Measurements from ENCODE around the gene BORCS5.

The BORCS5 gene

DNA sequence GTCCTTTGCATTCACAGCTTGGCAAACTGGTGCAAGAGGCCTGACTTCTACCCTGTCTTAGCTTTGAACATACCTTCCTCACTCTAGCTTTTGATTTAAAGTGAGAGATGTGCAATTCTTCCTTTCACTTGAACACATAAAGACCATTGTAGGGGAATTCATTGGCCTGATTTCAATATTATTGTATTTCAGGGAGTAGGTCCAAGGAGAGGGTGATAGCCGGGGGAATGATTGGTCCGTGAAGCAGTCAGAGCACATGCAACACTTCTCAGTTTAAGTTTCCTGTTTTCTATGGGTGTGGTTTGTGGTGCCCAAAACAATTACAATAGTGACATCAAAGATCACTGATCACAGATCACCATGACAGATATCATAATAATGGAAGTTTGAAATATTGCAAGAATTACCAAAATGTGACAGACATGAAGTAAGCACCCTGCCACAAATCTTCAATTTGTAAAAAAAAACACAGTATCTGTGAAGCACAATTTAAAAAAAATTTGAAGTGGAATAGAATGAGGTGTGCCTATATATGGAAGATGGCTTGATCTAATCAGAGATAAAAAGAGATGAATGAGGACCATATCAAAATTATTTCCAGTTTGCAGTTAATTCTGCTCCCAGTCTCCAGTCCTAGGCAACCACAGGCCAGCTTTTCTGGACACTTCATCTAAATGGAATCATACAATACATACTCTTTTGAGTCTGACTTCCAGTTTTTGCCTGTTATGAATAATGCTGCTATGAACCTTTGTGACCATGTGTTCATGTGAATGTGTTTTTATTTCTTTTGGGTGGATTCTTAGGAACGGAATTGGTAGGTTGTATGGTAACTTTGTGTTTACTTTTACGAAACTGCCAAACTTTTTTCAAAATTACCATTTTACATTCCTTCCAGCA lies 23.2 kb downstream of the BORCS5 start:
- TF ChIP-seq TCF12 (IDR thresholded peaks at IDR 0.05; ENCODE audit: low read depth) (no peak), RAD21 (IDR thresholded peaks at IDR 0.05; ENCODE audit: low read depth) (no peak)

- TF ChIP-seq CEBPB (IDR thresholded peaks at IDR 0.05) (no peak), TCF12 (IDR thresholded peaks at IDR 0.05; ENCODE audit: low read depth) (no peak), ZBTB7A (IDR thresholded peaks at IDR 0.05; ENCODE audit: low read depth) (no peak), MAX (IDR thresholded peaks at IDR 0.05) (no peak)
Observed at GRCh38 chr12:12380949-12381593, 24.2 kb downstream of the BORCS5 start.

DNA sequence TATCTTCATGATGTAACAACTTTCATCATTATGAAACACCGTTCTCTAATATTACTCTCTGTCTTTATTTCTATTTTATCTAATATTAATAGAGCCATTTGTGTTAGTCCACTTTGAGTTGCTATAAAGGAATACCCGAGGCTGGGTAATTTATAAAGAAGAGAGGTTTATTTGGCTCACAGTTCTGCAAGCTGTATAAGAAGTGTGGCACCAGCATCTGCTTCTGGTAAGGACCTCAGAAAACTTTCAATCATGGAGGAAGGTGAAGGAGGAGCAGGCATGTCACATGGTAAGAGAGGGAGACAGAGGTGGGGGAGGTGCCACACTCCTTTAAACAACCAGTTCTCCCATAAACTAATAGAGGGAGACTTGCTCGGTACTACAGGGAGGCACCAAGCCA lies 25.1 kb downstream of the BORCS5 start:
- TF ChIP-seq TAF1 (IDR thresholded peaks at IDR 0.05; ENCODE audit: low read depth) = no peak
- no peak for TF ChIP-seq MAX (IDR thresholded peaks at IDR 0.05)
- TF ChIP-seq YY1 (IDR thresholded peaks at IDR 0.05; ENCODE audit: low read depth) = no peak
- no peak for TF ChIP-seq ZBTB7A (IDR thresholded peaks at IDR 0.05; ENCODE audit: low read depth)
- no peak for TF ChIP-seq FOXM1 (IDR thresholded peaks at IDR 0.05; ENCODE audit: borderline replicate concordance, low read depth)
- no peak for TF ChIP-seq NFIC (IDR thresholded peaks at IDR 0.05)
- TF ChIP-seq CREB1 (IDR thresholded peaks at IDR 0.05; ENCODE audit: low read depth) = no peak
- no peak for TF ChIP-seq TEAD4 (IDR thresholded peaks at IDR 0.05)
- no peak for TF ChIP-seq CEBPB (IDR thresholded peaks at IDR 0.05)
- TF ChIP-seq RAD21 (IDR thresholded peaks at IDR 0.05; ENCODE audit: low read depth) = no peak
- TF ChIP-seq, protein P1, sequence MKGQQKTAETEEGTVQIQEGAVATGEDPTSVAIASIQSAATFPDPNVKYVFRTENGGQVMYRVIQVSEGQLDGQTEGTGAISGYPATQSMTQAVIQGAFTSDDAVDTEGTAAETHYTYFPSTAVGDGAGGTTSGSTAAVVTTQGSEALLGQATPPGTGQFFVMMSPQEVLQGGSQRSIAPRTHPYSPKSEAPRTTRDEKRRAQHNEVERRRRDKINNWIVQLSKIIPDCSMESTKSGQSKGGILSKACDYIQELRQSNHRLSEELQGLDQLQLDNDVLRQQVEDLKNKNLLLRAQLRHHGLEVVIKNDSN (IDR thresholded peaks at IDR 0.05) = no peak
- TF ChIP-seq EP300 (IDR thresholded peaks at IDR 0.05; ENCODE audit: borderline replicate concordance) = no peak
- TF ChIP-seq TCF12 (IDR thresholded peaks at IDR 0.05; ENCODE audit: low read depth) = no peak
- no peak for TF ChIP-seq EGR1 (IDR thresholded peaks at IDR 0.05)

GRCh38 chr12:12384571-12385340 lies 27.9 kb downstream of the BORCS5 start:
- no peak for TF ChIP-seq RAD21 (IDR thresholded peaks at IDR 0.05; ENCODE audit: low read depth)
- no peak for TF ChIP-seq ZBTB7A (IDR thresholded peaks at IDR 0.05; ENCODE audit: low read depth)
- TF ChIP-seq MAX (IDR thresholded peaks at IDR 0.05) = no peak
- TF ChIP-seq EGR1 (IDR thresholded peaks at IDR 0.05) = no peak
- no peak for TF ChIP-seq CREB1 (IDR thresholded peaks at IDR 0.05; ENCODE audit: low read depth)
- TF ChIP-seq FOXM1 (IDR thresholded peaks at IDR 0.05; ENCODE audit: borderline replicate concordance, low read depth) = no peak
- no peak for TF ChIP-seq NFIC (IDR thresholded peaks at IDR 0.05)
- TF ChIP-seq, protein P1 (IDR thresholded peaks at IDR 0.05) = no peak
- TF ChIP-seq, protein P2, sequence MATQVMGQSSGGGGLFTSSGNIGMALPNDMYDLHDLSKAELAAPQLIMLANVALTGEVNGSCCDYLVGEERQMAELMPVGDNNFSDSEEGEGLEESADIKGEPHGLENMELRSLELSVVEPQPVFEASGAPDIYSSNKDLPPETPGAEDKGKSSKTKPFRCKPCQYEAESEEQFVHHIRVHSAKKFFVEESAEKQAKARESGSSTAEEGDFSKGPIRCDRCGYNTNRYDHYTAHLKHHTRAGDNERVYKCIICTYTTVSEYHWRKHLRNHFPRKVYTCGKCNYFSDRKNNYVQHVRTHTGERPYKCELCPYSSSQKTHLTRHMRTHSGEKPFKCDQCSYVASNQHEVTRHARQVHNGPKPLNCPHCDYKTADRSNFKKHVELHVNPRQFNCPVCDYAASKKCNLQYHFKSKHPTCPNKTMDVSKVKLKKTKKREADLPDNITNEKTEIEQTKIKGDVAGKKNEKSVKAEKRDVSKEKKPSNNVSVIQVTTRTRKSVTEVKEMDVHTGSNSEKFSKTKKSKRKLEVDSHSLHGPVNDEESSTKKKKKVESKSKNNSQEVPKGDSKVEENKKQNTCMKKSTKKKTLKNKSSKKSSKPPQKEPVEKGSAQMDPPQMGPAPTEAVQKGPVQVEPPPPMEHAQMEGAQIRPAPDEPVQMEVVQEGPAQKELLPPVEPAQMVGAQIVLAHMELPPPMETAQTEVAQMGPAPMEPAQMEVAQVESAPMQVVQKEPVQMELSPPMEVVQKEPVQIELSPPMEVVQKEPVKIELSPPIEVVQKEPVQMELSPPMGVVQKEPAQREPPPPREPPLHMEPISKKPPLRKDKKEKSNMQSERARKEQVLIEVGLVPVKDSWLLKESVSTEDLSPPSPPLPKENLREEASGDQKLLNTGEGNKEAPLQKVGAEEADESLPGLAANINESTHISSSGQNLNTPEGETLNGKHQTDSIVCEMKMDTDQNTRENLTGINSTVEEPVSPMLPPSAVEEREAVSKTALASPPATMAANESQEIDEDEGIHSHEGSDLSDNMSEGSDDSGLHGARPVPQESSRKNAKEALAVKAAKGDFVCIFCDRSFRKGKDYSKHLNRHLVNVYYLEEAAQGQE (IDR thresholded peaks at IDR 0.05; ENCODE audit: low read depth) = no peak
- TF ChIP-seq CEBPB (IDR thresholded peaks at IDR 0.05) = no peak
- no peak for TF ChIP-seq TCF12 (IDR thresholded peaks at IDR 0.05; ENCODE audit: low read depth)
- TF ChIP-seq EP300 (IDR thresholded peaks at IDR 0.05; ENCODE audit: borderline replicate concordance) = no peak
- no peak for TF ChIP-seq TEAD4 (IDR thresholded peaks at IDR 0.05)

GRCh38 chr12:12387501-12387900 lies 30.6 kb downstream of the BORCS5 start:
- TF ChIP-seq ZBTB7A (IDR thresholded peaks at IDR 0.05; ENCODE audit: low read depth) (no peak), RAD21 (IDR thresholded peaks at IDR 0.05; ENCODE audit: low read depth) (no peak), TCF12 (IDR thresholded peaks at IDR 0.05; ENCODE audit: low read depth) (no peak)
- TF ChIP-seq, protein P2 (IDR thresholded peaks at IDR 0.05; ENCODE audit: low read depth) = no peak
